HepG2 (cell line): ENCODE measurements around the gene TAC3. TPM values are rescaled to one million over a fixed set of nuclear protein-coding genes. Genes with fewer than 3 reads are reported as not detected.

Source experiments
- ARID4A ChIP-seq: sonication (generic); formaldehyde crosslinking; IDR thresholded peaks from 2 replicates; pipeline ENCODE4 v1.5.0; 2020; ENCODE audit warnings: mild to moderate bottlenecking, missing genetic modification reagents, borderline replicate concordance
- CERS6 ChIP-seq: sonication (generic); formaldehyde crosslinking; IDR thresholded peaks from 2 replicates; pipeline ENCODE4 v1.5.0; 2020; ENCODE audit warnings: missing genetic modification reagents
- DMAP1 ChIP-seq: IDR thresholded peaks from 2 replicates; pipeline ENCODE4 v1.6.1; 2016
- DNMT3B ChIP-seq: conservative IDR thresholded peaks from 2 replicates; pipeline ENCODE4 v1.6.1; 2016; ENCODE audit warnings: missing biosample characterization, control low read depth
- FOXK1 ChIP-seq: sonication (generic); formaldehyde crosslinking; IDR thresholded peaks from 2 replicates; pipeline ENCODE4 v1.4.0; 2020; ENCODE audit warnings: low read depth, missing genetic modification reagents, borderline replicate concordance
- HMGXB4 ChIP-seq, 2 experiments: sonication (generic) in 1 of 2; formaldehyde crosslinking in 1 of 2; IDR thresholded peaks; 2 replicates each; pipeline versions ENCODE4 v1.4.0 to v1.6.1; 2018 to 2020; ENCODE audit warnings: missing genetic modification reagents in 2 of 2, borderline replicate concordance in 1 of 2, low read depth in 1 of 2, mild to moderate bottlenecking in 1 of 2, missing biosample characterization in 1 of 2
- KLF12 ChIP-seq: sonication (generic); formaldehyde crosslinking; IDR thresholded peaks from 2 replicates; pipeline ENCODE4 v1.4.0; 2020; ENCODE audit warnings: missing genetic modification reagents, borderline replicate concordance
- MYPOP ChIP-seq: sonication (generic); formaldehyde crosslinking; IDR thresholded peaks from 2 replicates; pipeline ENCODE4 v1.8.1; 2023; ENCODE audit warnings: mild to moderate bottlenecking, moderate library complexity, missing genetic modification reagents
- NCOA2 ChIP-seq: sonication (generic); formaldehyde crosslinking; IDR thresholded peaks from 2 replicates; pipeline ENCODE4 v1.8.0; 2022; ENCODE audit warnings: inconsistent platforms
- SNAI1 ChIP-seq: sonication (generic); formaldehyde crosslinking; IDR thresholded peaks from 2 replicates; pipeline ENCODE4 v1.5.0; 2020; ENCODE audit warnings: mild to moderate bottlenecking, missing genetic modification reagents, borderline replicate concordance
- SRF ChIP-seq: IDR thresholded peaks from 2 replicates; pipeline ENCODE4 v1.6.1; 2011; ENCODE audit warnings: mild to moderate bottlenecking, low read depth, low read length, moderate library complexity
- TGIF2 ChIP-seq: IDR thresholded peaks from 2 replicates; pipeline ENCODE4 v1.6.1; 2016; ENCODE audit warnings: control low read depth, missing compliant biosample characterization
- THAP8 ChIP-seq: sonication (generic); formaldehyde crosslinking; IDR thresholded peaks from 2 replicates; pipeline ENCODE4 v1.5.1; 2020; ENCODE audit warnings: missing genetic modification reagents, mild to moderate bottlenecking, borderline replicate concordance
- ZBTB7B ChIP-seq: sonication (generic); formaldehyde crosslinking; IDR thresholded peaks from 2 replicates; pipeline ENCODE4 v1.4.0; 2020; ENCODE audit warnings: missing genetic modification reagents
- ZIK1 ChIP-seq: sonication (generic); formaldehyde crosslinking; IDR thresholded peaks from 2 replicates; pipeline ENCODE4 v1.5.0; 2020; ENCODE audit warnings: mild to moderate bottlenecking, low read depth, missing genetic modification reagents, borderline replicate concordance
- ZNF263 ChIP-seq: sonication (generic); formaldehyde crosslinking; IDR thresholded peaks from 2 replicates; pipeline ENCODE4 v1.4.0; 2020; ENCODE audit warnings: missing genetic modification reagents
- ZNF34 ChIP-seq: sonication (generic); formaldehyde crosslinking; IDR thresholded peaks from 2 replicates; pipeline ENCODE4 v1.4.0; 2020; ENCODE audit warnings: mild to moderate bottlenecking, missing genetic modification reagents, borderline replicate concordance
- ZNF354B ChIP-seq: sonication (generic); formaldehyde crosslinking; IDR thresholded peaks from 2 replicates; pipeline ENCODE4 v1.8.0; 2022; ENCODE audit warnings: mild to moderate bottlenecking, missing genetic modification reagents
- ZNF558 ChIP-seq: sonication (generic); formaldehyde crosslinking; IDR thresholded peaks from 2 replicates; pipeline ENCODE4 v1.9.0; 2022; ENCODE audit warnings: mild to moderate bottlenecking, missing genetic modification reagents, borderline replicate concordance
- ZNF709 ChIP-seq: sonication (generic); formaldehyde crosslinking; IDR thresholded peaks from 2 replicates; pipeline ENCODE4 v1.5.0; 2020; ENCODE audit warnings: mild to moderate bottlenecking, missing genetic modification reagents
- polyA plus RNA-seq, 8 experiments: library from polyadenylated mRNA; depleted of rRNA in 3 of 8; stranded (reverse) in 7 of 8; unstranded in 1 of 8; fragments of >200 nt; fragmentation: Illumina TruSeq in 4 of 8; extraction: Trizol in 4 of 8; gene quantifications; 2 replicates each; pipeline versions ENCODE4 v1.2.1 to v1.2.3, GENCODE V29; 2011 to 2016; ENCODE audit warnings: low read depth in 4 of 8, missing spikeins in 1 of 8, mixed read lengths in 1 of 8; ENCODE audit not compliant: insufficient read depth in 1 of 8
- total RNA-seq, 5 experiments: library from RNA; depleted of rRNA; stranded (reverse); fragments of >200 nt; fragmentation: Illumina TruSeq; extraction: Trizol; gene quantifications; 2 replicates each; pipeline ENCODE4 v1.2.3, GENCODE V29; 2016; ENCODE audit warnings: low read depth in 1 of 5

The TAC3 gene
- total and polyA plus RNA-seq, 2 of the 13 experiments (the other 11 are each of a cell fraction or from before 2014, with no cell fraction given): 0.13 to 0.15 TPM

GRCh38 chr12:57005980-57006808, 10.1 kb downstream of the TAC3 start, which contains the start of gene ZBTB39 (continued):
- TF ChIP-seq ZNF709 (CRISPR knock-in tag): no peak; the same call in 1 of the 2 replicates
- TF ChIP-seq CERS6 (CRISPR knock-in tag): no peak
- TF ChIP-seq ZNF354B (CRISPR knock-in tag): no peak
- TF ChIP-seq TGIF2 (CRISPR knock-in tag): no peak
- TF ChIP-seq ZIK1 (CRISPR knock-in tag): 0 out of 2 replicates have a peak, but pooled peaks have one; percentile 9
- TF ChIP-seq HMGXB4 (CRISPR knock-in tag; IDR thresholded peaks at IDR 0.05; ENCODE audit: borderline replicate concordance in 1 of 2, low read depth in 1 of 2): peak; percentile 9 to 71; a peak in 2 of 4 replicates
- no peak for TF ChIP-seq SRF
- no peak for TF ChIP-seq NCOA2
- no peak for TF ChIP-seq ZNF34 (CRISPR knock-in tag)
- no peak for TF ChIP-seq DNMT3B (CRISPR knock-in tag)
- TF ChIP-seq DMAP1 (CRISPR knock-in tag): no peak
- no peak for TF ChIP-seq MYPOP (CRISPR knock-in tag)
- TF ChIP-seq FOXK1 (CRISPR knock-in tag): no peak
- TF ChIP-seq SNAI1: no peak
- TF ChIP-seq ZBTB7B (CRISPR knock-in tag): no peak
- TF ChIP-seq ARID4A (CRISPR knock-in tag): peak; percentile 31; the same call in 1 of the 2 replicates
- TF ChIP-seq ZNF558 (CRISPR knock-in tag): no peak
- TF ChIP-seq KLF12: 0 out of 2 replicates have a peak, but pooled peaks have one; percentile 29
- no peak for TF ChIP-seq ZNF263
- TF ChIP-seq THAP8: no peak
